ENCODE data around the gene NXN. TPM values are rescaled to one million over a fixed set of nuclear protein-coding genes. Genes with fewer than 3 reads are reported as not detected.
A peak's percentile ranks its signal among the peaks of the same experiment; 100 is the strongest.

The NXN gene
- total RNA-seq, 4 donors from 2014 or later = 39.6 to 103 (median 59.1) TPM

- TF ChIP-seq EP300 (IDR thresholded peaks at IDR 0.05) (peak; percentile 57), POLR2AphosphoS5 (IDR thresholded peaks at IDR 0.05) (peak; percentile 80), POLR2A (IDR thresholded peaks at IDR 0.05) (no peak), CTCF (IDR thresholded peaks at IDR 0.05) (no peak)
These were observed 91.9 kb downstream of the NXN start for GRCh38 chr17:887551-888209.

GRCh38 chr17:885971-886571, 93.5 kb downstream of the NXN start:
- Histone ChIP-seq H3K36me3 (no peaks in the 10 kb centered on the region), H3K4me3 (no peak overlapping the region), H3K4me1 (peaks cover 0 to 75% (median 12%) of the 10 kb centered on the region in 3 donors), H3K27me3 (no peaks in the 10 kb centered on the region), H3K9me3 (no peaks in the 10 kb centered on the region), H3K27ac (peak overlapping the region; percentile 73 to 91 (median 84))
- TF ChIP-seq POLR2AphosphoS5 (IDR thresholded peaks at IDR 0.05) = peak; percentile 85
- no peak for TF ChIP-seq POLR2A (IDR thresholded peaks at IDR 0.05)
- TF ChIP-seq CTCF (IDR thresholded peaks at IDR 0.05) = no peak
- no peak for TF ChIP-seq EP300 (IDR thresholded peaks at IDR 0.05)
- ATAC-seq = peak; percentile 85
- WGBS, 2 donors (ENCODE audit: low coverage in 1 of 2) = 20 to 30% methylated on average over 1 to 10 of the region's 18 CpGs

More at GRCh38 chr17:887551-888209, 91.9 kb downstream of the NXN start:
- Histone ChIP-seq H3K27ac (peak overlapping the region; percentile 60 to 91 (median 85)), H3K9me3 (no peaks in the 10 kb centered on the region), H3K4me3 (no peak overlapping the region), H3K27me3 (no peaks in the 10 kb centered on the region), H3K36me3 (no peaks in the 10 kb centered on the region), H3K4me1 (peaks cover 0 to 59% (median 10%) of the 10 kb centered on the region in 3 donors)
- ATAC-seq = peak; percentile 32
- 33 to 37% methylated on average over 15 to 17 of the region's 21 CpGs for WGBS, 2 donors (ENCODE audit: low coverage in 1 of 2)

DNA sequence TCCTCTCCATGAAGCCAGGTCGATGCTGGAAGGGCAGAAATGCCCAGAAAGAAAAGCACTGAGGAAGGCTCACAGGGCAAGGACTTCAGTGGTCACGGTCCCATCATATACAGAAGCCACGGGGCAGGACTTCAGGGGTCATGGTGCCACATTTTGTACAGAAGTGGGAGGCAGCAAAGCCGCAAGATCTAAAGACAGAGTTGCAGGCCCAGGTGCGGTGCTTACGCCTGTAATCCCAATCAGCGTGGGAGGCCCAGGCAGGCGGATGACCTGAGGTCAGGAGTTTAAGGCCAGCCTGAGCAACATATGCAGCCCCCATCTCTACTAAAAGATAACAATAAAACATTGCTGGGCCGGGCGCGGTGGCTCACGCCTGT, 96.0 kb downstream of the NXN start:
- Histone ChIP-seq H3K4me1 (peaks cover 0 to 91% (median 30%) of the 10 kb centered on the region in 3 donors), H3K27ac (peak overlapping the region in 3 of 4 donors; percentile 84 to 91 (median 88)), H3K4me3 (no peak overlapping the region), H3K27me3 (no peaks in the 10 kb centered on the region), H3K9me3 (no peaks in the 10 kb centered on the region), H3K36me3 (no peaks in the 10 kb centered on the region)
- 73% methylated on average over 3 of the region's 12 CpGs; no CpG with 5 or more reads in 1 of the 2 donors for WGBS, 2 donors (ENCODE audit: low coverage in 1 of 2)
- no peak for ATAC-seq
- TF ChIP-seq EP300 (IDR thresholded peaks at IDR 0.05) (no peak), POLR2AphosphoS5 (IDR thresholded peaks at IDR 0.05) (no peak), CTCF (IDR thresholded peaks at IDR 0.05) (no peak), POLR2A (IDR thresholded peaks at IDR 0.05) (no peak)

DNA sequence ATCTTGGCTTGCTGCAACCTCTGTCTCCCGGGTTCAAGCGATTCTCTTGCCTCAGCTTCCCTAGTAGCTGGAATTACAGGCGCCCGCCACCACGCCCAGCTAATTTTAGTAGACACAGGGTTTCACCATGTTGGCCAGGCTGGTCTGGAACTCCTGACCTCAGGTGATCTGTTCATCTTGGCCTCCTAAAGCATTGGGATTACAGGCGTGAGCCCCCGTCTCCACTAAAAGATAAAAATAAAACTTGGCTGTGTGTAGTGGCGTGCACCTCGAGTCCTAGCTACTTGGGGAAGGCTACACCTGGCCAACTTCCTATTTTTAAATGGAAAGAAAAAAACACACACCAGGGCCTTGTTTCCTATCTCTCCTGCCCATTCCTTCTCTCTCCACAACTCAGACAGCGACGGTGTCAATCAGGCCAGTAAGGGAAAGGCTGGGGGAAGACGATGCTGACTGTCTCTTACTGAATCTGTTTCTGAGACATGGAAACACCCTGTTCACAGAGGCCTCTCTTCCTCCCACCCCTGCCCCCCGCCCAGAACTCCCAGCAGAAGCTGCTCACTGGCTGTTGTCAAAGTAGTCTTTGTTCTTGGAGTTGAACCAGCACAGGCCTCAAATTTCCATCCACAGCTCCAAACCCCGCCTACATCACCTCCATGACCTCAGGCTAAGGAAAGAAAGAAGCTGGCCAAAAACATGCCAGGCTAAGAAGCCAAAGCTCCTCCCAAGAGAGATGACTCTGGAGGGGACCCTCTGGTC, 96.6 kb downstream of the NXN start:
- peak; percentile 43 for ATAC-seq
- no peak overlapping the region for H3K4me3 ChIP-seq
- 10 to 14% methylated on average over 6 to 8 of the region's 14 CpGs for whole genome bisulfite sequencing, 2 donors (ENCODE audit: low coverage in 1 of 2)
- no peaks in the 10 kb centered on the region for H3K36me3 ChIP-seq
- H3K4me1 ChIP-seq = peaks cover 0 to 90% (median 30%) of the 10 kb centered on the region in 3 donors
- H3K9me3 ChIP-seq = no peaks in the 10 kb centered on the region
- no peaks in the 10 kb centered on the region for H3K27me3 ChIP-seq
- H3K27ac ChIP-seq = peak overlapping the region; percentile 52 to 91 (median 86)
- TF ChIP-seq POLR2A (IDR thresholded peaks at IDR 0.05) = no peak
- peak; percentile 27 for TF ChIP-seq POLR2AphosphoS5 (IDR thresholded peaks at IDR 0.05)

DNA sequence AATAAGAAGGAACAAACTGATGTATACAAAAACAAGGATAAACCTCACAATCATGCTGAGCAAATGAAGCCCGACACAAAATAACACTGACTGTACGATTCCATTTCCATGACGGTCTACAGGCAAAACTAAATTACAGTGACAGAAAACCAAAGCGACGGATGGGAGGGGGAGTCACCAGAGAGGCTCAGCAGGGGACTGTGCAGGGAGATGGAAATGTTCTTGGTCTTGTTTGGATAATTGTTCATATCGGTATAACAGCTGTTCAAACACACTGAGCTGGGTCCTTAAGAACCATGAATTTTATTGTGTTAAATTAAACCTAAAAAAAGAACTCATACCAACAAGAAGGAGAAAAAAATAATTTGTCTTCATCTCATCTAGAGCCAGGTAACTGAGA, 97.8 kb downstream of the NXN start:
- TF ChIP-seq CTCF (IDR thresholded peaks at IDR 0.05) (no peak), EP300 (IDR thresholded peaks at IDR 0.05) (no peak)
- WGBS, 2 donors (ENCODE audit: low coverage in 1 of 2) = 58 to 84% methylated on average over 5 to 6 of the region's 6 CpGs
- H3K27me3 ChIP-seq = no peaks in the 10 kb centered on the region

More for the DNA sequence above, 97.8 kb downstream of the NXN start:
- Histone ChIP-seq H3K4me1 (peaks cover 0 to 78% (median 30%) of the 10 kb centered on the region in 3 donors), H3K36me3 (no peaks in the 10 kb centered on the region), H3K4me3 (no peak overlapping the region), H3K27ac (peak overlapping the region in 3 of 4 donors; percentile 40 to 91 (median 88)), H3K9me3 (no peaks in the 10 kb centered on the region)
- ATAC-seq = no peak

Data from gastroesophageal sphincter (tissue), 4 donors.